GF-D8 (cell line): Measurements from ENCODE around the gene DUOX1.

Experiments
- DNase-seq: peaks from one replicate; lab custom pipeline; 2025; lab: John Stamatoyannopoulos, UW

Gene DUOX1

GRCh38 chr15:45187894-45188830 lies 58.4 kb downstream of the DUOX1 start, which contains the start of gene SHF:
Gene SHF, minus strand, starts transcription at chr15:45187966. Its CDS starts 15 bp downstream, at chr15:45187951.
- DNase-seq: no peak

DNA sequence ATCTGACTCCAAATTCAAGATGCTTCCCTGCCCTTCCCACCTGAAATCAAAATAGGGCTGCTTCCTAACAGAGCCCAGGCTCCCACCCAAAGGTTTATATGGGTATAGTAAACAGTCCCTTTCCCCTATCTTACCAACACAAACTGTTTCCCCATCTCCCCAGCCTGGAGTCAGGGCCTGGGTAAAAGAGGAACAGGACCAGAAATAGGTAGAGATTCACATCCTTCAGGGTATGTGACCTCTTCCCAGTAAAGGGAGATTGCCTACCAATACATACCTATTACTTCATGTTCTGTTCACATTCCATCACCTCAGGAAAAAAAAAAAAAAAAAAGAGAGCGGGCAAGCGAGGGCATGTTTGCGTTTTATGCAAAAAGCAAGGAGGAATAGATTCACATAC lies 67.7 kb downstream of the DUOX1 start:
- DNase-seq: no peak

- DNase-seq: peak; percentile 63
Observed at GRCh38 chr15:45198337-45199135, 68.7 kb downstream of the DUOX1 start.

DNA sequence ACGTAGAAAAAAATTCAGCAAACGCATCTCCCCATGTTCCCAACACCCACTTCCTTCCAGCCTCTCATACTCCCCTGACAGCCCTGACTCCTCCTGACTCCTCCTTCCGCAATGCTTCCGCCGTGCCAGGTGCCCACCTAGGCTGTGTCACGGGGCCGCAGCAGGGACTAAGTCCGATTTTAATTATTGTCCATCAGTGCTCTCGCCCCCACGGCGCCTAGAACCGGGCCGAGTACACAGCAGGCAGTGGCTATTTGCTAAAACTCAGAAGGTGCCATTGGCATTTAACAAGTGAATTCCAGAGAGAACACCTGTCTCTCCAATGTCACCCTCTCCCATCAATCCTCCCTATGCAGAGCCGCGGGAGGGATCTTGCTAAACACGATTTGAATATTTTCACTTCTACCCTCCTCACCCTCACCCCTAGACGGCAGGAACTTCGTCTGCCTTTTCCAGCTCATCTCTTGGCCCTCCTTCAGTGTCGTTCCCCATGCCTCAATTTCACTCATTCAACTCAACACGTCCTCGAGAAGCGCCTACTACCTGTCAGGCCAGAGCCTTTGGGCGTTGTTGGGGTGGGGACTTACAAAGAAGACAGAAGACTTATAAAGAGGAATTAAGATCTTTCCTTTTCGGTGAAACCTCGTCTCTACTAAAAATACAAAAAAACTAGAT lies 69.5 kb downstream of the DUOX1 start:
- DNase-seq: no peak

- DNase-seq: peak; percentile 57
Observed at GRCh38 chr15:45200001-45200798, 70.4 kb downstream of the DUOX1 start.

- peak; percentile 43 for DNase-seq
Observed at GRCh38 chr15:45200799-45201556, 71.2 kb downstream of the DUOX1 start.

DNA sequence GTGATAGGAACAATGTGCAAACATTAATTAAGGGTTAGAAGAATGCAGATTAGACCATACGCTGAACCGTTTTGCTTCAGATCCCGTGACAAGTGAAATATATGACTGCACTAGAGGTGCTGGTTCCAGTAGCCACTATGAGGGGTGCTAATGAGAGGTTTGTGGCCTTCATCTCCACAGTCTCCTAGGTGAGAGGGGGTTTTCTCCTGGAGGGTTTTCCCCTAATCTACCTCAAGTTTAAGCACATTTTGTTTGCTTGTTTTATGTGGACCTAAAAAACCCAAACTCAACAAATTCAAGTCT lies 71.7 kb downstream of the DUOX1 start:
- DNase-seq: no peak

DNA sequence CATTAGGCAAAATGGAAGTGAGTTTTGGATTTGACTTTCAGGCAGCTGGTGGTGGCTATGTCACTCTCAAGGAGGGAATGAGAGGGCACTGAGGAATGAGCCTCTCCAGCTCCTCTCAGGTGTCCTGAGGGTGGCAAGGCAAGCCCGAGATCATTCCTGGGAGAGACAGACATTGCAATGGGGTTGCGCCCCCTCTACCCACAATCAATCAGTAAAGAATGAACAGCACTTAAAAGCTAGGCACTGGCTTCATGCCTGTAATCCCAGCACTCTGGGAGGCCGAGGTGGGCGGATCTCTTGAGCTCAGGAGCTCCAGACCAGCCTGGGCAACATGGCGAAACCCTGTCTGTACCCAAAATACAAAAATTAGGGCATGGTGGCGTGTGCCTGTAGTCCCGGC lies 72.1 kb downstream of the DUOX1 start:
- no peak for DNase-seq

- no peak for DNase-seq
Observed at GRCh38 chr15:45203182-45203581, 73.4 kb downstream of the DUOX1 start.

DNA sequence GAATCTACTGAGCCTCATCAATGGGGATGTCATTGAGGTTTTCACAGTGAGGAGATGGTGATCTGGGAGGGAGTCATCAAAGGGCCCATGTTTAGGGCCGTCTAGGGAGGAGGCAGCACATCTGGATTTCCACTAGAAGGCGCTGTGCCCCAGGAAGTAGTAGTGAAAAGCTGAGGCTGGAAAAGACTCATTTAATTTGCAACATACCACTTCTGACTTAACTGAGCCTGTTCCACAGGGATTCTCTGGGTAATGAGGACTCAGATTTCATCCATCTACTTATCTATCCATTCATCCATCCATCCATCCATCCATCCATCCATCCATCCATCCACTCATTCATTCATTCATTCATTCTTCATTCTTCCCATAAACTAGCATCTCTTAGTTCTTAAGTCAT lies 75.4 kb downstream of the DUOX1 start:
- DNase-seq: no peak

- DNase-seq: no peak
Observed at GRCh38 chr15:45212493-45212892, 82.7 kb downstream of the DUOX1 start.
